GM18502 (cell line): ENCODE measurements around the gene PLAU.
"Not testable (repeated sequence)": the region's sequence is repeated elsewhere in the genome, so short reads cannot be mapped to it uniquely, and the experiment has no call there.

Source experiments
- ATAC-seq: cut with Tn5 transposase; IDR thresholded peaks from one replicate; pipeline ENCODE4 v1.9.1; 2021; ENCODE audit warnings: mild to moderate bottlenecking; ENCODE audit not compliant: unreplicated experiment, poor library complexity

Gene PLAU

DNA sequence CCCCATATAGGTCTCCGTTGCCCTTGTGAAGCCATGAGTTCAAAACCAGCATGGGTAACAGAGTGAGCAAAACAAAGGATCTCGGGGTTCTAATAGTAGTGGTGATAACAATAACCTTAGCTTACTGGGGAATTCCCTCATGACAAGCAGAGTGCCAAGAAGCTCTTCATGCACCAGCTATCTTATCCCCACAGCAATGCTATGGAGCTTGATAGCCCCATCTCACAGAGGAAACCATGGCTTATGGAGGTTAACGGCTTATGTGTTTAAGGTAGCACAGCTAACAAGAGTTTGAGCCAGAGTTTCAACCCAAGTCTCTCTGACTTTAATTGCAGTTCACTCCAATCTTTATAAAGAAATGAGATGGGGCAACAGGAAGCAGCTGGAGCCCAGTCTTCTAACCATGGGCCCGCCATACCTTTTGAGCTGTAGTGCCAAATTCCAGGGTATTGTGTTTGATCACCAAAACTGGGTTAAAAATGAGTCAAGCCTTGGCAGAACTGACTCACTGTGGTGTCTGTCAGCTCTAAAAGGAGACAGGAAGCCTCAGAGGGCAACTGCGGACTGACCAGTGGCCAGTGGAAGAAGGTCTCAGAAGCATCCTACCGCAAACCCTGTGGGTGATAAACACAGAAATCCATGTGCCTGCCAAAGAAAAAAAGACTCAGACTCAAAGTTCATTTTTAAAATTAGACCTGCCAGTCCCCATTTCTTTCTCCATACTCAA is 16.5 kb upstream of the PLAU start:
- no peak for ATAC-seq

DNA sequence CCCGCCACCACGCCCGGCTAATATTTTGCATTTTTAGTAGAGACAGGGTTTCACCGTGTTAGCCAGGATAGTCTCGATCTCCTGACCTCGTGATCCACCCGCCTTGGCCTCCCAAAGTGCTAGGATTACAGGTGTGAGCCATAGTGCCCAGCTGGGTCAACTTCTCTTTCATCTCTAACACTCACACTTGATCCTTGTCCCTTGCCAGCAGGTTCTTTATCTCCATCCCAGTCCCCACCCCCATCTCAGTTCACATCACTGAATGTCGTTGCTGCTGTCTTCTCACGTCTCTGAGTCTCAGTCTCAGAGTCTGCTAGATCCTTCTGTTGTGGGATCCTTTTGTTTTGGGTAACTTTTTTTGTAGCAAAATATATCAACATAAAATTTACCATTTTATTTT is 15.6 kb upstream of the PLAU start:
- ATAC-seq, result not testable (repeated sequence)

DNA sequence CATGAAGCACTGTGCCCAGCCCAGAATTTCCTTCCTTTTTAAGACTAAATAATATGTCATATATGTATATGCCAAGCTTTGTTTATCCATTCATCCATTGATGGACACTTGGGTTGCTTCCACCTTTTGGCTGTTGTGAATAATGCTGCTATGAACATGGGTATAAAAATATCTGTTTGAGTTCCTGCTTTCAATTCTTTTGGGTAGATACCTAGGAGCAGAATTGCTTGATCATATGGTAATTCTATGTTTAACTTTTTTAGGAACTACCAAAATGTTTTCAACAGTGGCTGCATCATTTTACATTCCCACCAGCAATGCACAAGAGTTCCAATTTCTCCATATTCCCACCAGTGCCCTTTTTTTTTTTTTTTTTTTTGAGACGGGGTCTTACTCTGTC is 13.2 kb upstream of the PLAU start:
- ATAC-seq, result no peak

DNA sequence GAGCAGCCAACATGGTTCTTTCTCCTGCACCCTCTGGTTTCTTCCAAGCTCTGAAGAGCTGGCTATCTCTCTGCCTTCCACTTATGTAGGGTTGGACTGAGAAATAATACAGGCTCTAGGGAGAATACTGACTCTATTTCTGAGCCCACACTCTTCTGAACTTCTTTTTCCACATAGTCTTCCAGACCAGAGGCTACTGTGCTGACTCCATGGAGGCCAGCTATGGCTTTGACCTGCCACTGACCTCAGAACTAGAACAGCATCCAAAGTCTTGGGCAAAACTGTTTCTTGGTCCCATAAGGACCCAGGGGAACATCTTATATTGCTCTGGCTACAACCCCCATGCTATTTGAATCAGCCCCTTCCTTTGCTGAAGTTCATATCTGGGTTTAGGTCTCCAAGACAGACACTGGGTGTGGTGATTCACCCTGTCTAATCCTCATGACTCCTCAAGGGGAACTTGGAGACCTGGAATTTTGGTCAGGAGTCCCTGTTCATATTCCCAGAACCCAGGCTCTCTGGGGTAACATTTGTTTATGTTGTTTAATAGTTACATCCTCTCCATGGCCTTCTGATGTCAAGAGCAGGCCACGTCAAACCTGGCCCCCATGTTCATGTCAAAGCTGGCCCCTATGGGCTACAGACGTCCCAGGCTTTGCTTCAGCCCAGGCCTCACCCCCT is 12.1 kb upstream of the PLAU start:
- no peak for ATAC-seq

DNA sequence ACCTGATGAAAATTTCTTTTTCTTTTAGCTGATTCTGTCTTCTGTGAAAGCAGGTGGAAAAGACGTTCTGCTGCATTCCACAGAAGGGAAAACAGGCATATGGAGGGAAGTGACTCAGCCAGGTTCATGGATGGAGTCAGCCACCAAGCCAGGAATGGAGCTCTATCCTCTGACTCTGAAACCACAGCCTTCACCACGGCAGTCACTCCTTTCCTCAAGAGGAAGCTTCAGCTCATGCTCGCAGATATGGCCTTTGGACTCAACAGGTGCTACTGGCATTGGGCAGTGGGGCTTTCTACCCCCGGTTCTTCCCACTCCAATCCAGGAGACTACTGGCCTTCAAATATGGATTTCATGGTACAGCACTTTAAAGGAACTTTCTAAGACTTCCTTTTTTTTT is 11.5 kb upstream of the PLAU start:
- no peak for ATAC-seq

DNA sequence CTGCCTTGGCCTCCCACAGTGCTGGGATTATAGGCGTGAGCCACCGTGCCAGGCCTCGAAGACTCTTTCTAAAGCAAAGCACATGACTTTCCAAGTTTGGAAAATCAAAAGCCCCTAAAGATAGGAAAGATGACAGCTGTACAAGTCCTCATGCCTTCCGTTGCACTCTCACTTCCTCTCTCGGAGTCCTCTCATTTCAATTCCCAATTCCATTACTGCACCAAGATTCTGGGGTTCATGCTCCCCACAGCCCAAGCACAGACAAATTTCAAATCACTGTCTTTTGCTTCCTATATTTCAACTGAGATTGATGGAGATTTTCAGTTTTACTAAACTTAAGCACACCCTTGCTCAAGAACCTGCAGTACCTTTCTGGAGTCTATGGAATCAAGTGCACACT is 10.9 kb upstream of the PLAU start:
- no peak for ATAC-seq

DNA sequence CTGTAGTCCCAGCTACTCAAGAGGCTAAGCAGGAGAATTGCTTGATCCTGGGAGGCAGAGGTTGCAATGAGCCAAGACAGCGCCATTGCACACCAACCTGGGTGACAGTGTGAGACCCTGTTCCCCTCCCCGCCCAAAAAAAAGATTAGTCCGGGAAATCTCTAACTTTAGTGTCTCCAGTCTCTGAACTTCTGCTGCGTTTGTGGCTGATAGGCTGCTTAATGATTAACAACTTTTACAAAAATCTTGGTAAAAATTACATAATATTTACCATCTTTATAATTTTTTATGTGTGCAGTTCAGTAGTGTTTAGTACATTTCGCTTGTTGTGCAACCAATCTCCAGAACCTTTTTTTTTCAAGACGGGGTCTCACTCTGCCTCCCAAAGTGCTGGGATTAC is 9.7 kb upstream of the PLAU start:
- no peak for ATAC-seq

DNA sequence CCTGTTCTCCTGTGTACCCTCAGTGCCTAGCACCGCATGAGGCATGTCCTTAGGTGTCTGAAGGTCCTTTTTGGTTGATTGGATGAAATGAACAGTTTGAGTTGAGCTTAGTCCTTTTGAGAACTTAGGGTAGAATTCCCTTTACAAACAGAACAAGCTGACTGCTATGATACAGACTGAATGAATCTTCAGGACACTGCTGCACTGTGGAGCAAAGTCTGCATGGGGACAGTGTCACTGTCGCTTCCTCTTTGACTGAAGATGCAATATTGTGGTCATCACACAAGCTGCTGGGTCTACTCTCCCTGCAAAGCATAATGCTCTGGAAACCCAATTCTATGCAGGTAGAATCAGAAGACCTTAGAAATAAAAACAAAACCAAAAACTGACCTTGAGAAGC is 8.6 kb upstream of the PLAU start:
- no peak for ATAC-seq

DNA sequence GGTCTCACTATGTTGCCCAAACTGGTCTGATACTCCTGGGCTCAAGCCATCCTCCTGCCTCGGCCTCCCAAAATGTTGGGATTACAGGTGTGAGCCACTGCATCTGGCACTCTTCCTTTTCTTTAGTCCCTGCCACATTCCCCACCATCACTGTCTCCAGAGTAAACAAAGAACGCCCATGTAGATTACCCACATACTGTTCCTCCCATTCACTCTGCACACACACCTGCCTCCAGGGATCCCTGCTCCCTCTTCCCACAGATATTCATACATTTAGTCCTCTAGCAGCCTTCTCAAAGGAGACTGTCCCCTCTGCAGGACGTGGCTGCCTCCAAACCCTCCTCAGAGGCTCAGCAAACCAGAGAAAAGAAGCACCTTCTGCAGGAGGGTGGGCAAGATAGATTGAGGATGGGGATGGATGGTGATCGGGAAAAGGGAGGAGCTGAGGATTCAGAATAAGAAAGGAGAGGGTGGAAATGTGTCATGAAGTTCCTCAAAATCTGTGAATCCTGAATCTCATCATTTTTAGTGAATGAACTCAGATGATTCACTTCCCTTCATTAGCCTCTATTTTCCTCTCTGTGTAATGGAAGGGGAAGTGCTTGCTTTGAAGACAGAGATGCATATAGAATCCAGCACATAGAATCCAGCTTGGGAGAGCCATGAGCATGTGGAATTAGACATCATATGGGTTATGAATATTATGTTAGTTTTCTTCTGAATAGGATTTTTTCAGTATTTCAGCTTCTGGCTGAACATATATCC is 5.5 kb upstream of the PLAU start:
- ATAC-seq, result no peak

DNA sequence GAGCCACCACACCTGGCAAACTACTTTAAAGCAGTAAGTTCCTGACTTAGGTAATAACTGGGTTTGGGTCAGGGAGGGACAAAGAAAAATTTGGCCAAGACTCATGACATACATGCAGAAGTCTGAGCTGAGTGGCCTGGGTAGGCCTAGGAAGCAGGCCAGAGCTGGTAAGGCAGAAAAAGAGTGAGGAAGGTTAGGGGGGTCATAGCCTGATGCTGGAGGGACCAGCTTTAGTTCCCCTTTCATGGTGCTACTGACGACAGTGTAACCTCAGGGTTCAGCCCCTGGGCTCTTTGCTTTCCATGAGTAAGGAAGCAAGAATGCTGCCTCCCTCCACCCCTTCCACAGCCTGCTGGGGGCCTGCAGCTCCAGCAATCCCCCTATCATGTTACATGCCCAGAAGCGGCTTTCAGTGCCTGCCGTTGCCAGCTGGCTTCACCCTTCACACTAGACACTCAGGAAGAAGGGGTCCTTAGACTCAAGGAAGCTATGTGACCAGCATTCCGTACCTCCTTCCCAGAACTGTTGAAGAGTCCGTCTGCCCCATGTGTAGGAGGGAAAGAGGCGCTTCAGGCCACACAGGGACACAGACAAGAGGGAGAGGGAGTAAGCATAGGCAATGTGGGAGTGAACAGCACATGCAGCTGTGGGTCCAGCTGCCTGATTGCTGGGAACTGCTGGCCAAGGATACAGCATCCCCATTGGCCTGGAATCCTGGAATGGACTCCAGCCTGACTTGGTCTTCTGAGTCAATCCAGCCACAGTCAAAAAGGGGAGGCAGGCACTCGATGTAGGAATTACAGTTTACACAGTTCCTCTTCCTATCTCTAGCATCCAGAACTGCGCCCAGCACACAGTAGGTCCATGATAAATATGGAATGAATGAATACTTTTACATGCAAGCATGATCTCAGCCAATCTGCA is 4.1 kb upstream of the PLAU start:
- no peak for ATAC-seq

DNA sequence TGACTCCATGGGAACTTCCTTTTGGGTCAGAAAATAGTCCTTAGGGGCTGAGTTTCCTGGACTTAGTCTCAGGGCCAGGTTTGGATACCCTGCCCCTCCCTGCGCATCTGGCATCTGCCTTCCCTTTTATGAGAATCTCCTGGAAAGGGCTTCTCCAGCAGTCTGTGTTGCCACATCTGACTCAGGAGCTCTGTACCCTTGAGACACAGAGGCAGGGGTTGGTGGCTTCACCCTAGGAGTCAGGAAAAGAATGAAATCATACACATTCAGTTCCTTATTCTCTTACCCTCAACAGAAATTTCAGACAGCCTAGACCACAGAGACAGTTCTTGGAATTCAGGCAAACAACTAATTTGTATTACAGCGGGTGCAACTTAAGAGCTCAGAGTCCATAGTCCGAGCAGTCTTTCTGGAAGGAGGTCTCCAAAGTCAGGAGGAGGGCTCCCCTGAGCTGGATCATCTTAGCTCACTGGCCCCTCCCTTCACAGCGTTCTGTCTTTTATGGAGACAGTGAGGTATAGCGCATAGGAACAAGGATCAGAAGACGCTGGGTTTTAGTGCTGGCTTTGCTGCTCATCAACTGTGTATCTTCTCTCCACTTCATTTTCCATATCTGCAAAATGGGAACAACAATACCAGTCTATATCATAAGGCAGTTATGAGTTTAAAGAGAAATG is 3.0 kb upstream of the PLAU start:
- ATAC-seq, result no peak

DNA sequence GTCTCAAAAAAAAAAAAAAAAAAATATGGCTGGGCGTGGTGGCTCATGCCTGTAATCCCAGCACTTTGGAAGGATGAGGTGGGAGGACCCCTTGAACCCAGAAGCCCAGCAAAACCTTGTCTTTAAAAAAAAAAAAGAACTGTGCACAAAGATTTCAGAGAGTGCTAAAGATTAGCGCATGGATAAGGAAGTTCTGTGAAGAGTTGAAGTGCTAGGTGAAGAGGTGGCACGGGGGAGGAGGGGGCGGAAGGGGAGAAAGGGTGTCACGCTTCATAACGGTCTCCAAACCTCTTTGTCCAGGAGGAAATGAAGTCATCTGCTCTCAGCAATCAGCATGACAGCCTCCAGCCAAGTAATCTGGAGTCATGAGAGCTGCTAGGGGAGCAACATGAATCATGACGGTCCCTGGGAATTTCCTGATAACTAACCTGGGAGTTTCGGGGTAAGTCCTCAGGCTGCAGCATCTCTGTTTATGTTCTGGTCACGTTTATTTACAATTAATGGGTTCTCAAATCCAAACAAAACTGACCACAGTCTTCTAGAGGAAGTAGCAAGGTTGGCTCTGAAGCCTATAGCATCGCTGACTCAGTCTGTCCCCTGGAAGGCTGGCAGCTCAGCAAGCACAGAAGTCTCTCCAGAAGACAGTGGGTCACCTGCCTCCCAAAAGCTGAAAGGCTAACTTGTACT is 1.9 kb upstream of the PLAU start:
- ATAC-seq, result peak; percentile 53

DNA sequence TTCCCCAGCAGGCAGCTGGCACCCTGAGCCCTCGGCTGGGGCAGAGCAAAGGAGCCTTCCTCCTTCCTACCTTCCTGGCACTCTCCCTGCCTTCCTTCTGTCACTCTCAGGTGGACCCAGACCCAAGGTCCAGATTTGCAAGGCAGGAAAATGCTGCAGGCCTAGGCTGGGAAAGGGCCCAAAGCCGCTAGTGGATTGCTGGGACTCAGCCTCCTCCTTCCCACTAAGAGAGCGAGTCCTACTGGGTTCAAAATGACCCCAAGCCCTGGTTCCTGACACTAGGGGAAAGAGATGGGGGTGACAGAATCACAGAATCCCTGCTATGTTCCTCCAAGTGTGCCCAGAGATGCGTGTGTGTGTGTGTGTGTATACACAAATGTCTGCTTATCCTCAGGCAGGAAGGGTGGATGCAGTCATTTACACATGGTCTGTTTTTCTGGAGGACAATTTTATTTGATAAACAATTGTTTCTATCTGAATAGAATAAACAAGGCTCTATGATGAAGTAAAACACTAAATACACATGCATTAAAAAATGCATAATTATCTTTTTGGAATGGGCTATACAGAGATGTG is 1.3 kb upstream of the PLAU start:
- ATAC-seq, result no peak

DNA sequence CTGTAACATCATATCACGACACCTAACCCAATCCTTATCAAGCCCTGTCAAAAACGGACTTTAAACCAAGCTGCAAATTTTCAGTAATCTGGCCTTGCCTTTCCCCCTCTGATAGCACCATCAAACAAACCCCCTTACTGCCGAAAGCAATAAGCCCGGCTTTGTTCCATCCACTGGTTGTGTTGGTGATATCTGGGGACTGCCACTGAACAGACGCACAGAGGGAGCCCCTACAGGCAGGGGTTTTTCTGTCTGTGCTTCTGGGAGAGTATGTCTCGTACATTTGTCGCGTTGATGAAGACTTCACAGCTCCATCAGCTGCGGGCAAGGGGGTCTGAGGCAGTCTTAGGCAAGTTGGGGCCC is 550 bp upstream of the PLAU start:
- ATAC-seq, result no peak

DNA sequence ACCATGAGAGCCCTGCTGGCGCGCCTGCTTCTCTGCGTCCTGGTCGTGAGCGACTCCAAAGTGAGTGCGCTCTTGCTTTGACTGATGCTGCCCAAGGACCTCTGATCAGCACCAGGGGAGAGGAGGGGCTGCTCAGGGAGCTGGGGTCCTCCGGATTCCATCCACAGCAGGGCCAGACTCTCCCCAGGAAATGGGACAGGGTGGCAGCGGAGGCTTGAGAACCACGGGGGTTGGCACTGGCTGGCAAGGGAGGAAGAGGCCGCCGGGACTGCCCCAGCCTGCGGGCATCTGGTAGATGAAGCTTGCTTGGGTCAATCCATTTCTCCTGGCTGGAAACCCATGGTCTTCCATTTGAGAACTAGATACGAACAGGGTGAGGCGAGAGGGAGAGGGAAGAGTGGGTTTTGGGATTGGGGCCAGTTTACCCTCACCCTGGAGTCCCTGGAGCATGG is 647 bp downstream of the PLAU start:
- no peak for ATAC-seq

DNA sequence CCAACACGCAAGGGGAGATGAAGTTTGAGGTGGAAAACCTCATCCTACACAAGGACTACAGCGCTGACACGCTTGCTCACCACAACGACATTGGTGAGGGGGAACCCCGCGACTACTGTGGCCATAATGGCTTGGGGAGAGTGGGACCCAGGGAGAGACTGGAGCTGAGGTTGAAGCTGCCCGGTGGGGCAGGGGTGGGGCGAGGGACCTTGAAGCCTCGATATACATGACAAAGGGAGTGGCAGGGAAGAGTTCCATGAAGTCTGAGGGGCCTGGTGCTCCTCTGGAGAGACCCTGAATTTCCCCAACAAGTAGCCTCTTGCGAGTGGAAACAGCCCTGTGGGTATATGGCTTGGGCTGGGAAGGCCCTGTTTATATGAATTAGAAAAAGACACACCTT is 3.1 kb downstream of the PLAU start:
- ATAC-seq, result no peak

DNA sequence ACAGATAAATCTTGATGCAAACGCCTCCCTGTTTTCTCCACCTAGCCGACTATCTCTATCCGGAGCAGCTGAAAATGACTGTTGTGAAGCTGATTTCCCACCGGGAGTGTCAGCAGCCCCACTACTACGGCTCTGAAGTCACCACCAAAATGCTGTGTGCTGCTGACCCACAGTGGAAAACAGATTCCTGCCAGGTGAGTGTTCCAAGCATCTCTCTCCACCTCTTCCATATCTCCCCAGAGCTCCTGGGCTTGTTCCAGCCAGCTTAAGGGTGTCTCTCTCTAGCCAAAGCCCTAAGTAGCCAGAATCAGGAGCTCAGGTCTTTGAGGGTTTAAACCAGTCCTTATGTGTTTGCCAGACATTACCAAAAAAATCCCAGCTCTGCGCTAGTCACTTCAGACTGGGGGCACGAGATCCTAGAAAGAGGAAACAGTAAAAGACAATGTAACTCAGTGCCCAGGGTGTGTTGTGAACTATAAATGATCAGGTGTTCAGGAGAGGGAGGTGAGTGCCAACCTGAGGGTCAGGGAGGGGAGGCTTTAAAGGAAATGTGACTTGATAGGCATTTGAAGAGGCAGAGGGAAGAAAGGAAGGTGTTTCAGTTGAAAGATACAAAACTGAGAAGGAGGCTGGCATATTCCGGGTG is 4.4 kb downstream of the PLAU start:
- ATAC-seq, result no peak

DNA sequence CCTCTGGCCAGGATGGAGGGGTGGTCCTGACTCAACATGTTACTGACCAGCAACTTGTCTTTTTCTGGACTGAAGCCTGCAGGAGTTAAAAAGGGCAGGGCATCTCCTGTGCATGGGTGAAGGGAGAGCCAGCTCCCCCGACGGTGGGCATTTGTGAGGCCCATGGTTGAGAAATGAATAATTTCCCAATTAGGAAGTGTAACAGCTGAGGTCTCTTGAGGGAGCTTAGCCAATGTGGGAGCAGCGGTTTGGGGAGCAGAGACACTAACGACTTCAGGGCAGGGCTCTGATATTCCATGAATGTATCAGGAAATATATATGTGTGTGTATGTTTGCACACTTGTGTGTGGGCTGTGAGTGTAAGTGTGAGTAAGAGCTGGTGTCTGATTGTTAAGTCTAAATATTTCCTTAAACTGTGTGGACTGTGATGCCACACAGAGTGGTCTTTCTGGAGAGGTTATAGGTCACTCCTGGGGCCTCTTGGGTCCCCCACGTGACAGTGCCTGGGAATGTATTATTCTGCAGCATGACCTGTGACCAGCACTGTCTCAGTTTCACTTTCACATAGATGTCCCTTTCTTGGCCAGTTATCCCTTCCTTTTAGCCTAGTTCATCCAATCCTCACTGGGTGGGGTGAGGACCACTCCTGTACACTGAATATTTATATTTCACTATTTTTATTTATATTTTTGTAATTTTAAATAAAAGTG is 6.0 kb downstream of the PLAU start:
- no peak for ATAC-seq
